H1 (cell line): ENCODE data around the gene P2RX2. TPM values are rescaled to one million over a fixed set of nuclear protein-coding genes. Genes with fewer than 3 reads are reported as not detected.

Source experiments
- CTCF ChIA-PET: fragments of 300-600 bp; sonication (Branson Sonifier 250); formaldehyde crosslinking; loops from one replicate; lab custom pipeline; 2021; ENCODE audit not compliant: partially characterized antibody; lab: Charles Lee
- POLR2A ChIA-PET: fragments of 300-600 bp; sonication (Branson Sonifier 250); formaldehyde crosslinking; loops from one replicate; lab custom pipeline; 2021; ENCODE audit warnings: inconsistent platforms; ENCODE audit not compliant: partially characterized antibody; lab: Charles Lee
- DNase-seq, 2 experiments: peaks; one replicate each; pipeline versions ENCODE4 v3.0.0 to v3.0.0-alpha.2; 2010 to 2022; ENCODE audit warnings: low spot score in 2 of 2, low read depth in 1 of 2, mixed read lengths in 1 of 2
- FAIRE-seq: peaks from 2 replicates; lab custom pipeline; 2011; peaks lifted over from hg19 to GRCh38; lab: Jason Lieb, UNC
- H2AFZ ChIP-seq: 2 replicates; pipeline ENCODE4 v1.8.1; 2012; ENCODE audit warnings: low read length, inconsistent platforms
- H2AK5ac ChIP-seq: 2 replicates; pipeline ENCODE4 v1.6.1; 2013; ENCODE audit warnings: low read depth, low read length
- H2BK120ac ChIP-seq: replicated peaks from 2 replicates; pipeline ENCODE3; 2013; ENCODE audit warnings: low read depth, low read length, inconsistent platforms
- H2BK12ac ChIP-seq: 2 replicates; pipeline ENCODE4 v1.6.1; 2013; ENCODE audit warnings: low read depth, low read length
- H2BK15ac ChIP-seq: 2 replicates; pipeline ENCODE4 v1.6.1; 2013; ENCODE audit warnings: low read length
- H2BK20ac ChIP-seq: 2 replicates; pipeline ENCODE4 v1.6.1; 2013; ENCODE audit warnings: low read length
- H2BK5ac ChIP-seq: 2 replicates; pipeline ENCODE4 v1.6.1; 2013; ENCODE audit warnings: low read depth, low read length
- H3K14ac ChIP-seq: 2 replicates; pipeline ENCODE4 v1.6.1; 2013; ENCODE audit warnings: inconsistent platforms; ENCODE audit not compliant: insufficient read length
- H3K18ac ChIP-seq: 2 replicates; pipeline ENCODE4 v1.6.1; 2013; ENCODE audit warnings: low read length; ENCODE audit errors: extremely low read depth
- H3K23ac ChIP-seq: 2 replicates; pipeline ENCODE4 v1.6.1; 2013; ENCODE audit warnings: inconsistent platforms; ENCODE audit not compliant: insufficient read length
- H3K23me2 ChIP-seq: 2 replicates; pipeline ENCODE4 v1.6.1; 2013; ENCODE audit warnings: low read depth, low read length
- H3K27ac ChIP-seq: 2 replicates; pipeline ENCODE4 v1.6.1; 2011; ENCODE audit warnings: low read depth, low read length, inconsistent platforms
- H3K27me3 ChIP-seq, 4 experiments: replicated peaks in 1 of 4; 1 replicate in 1 of 4; 2 replicates in 3 of 4; pipeline versions ENCODE4 v1.6.1 to v1.8.1; 2011 to 2013; ENCODE audit warnings: low read length in 3 of 4, mild to moderate bottlenecking in 3 of 4, inconsistent platforms in 2 of 4, mixed read lengths in 2 of 4, moderate library complexity in 1 of 4; ENCODE audit not compliant: control insufficient read depth in 3 of 4, insufficient read depth in 3 of 4; ENCODE audit errors: extremely low read depth in 1 of 4
- H3K36me3 ChIP-seq, 4 experiments: 2 replicates each; pipeline versions ENCODE4 v1.6.1 to v1.8.1; 2011 to 2013; ENCODE audit warnings: mild to moderate bottlenecking in 4 of 4, low read length in 3 of 4, moderate library complexity in 2 of 4, control low read depth in 1 of 4, inconsistent platforms in 1 of 4; ENCODE audit not compliant: insufficient read depth in 4 of 4, control insufficient read depth in 2 of 4
- H3K4ac ChIP-seq: replicated peaks from 2 replicates; pipeline ENCODE3; 2013; ENCODE audit warnings: low read length, low read depth, mixed read lengths, inconsistent platforms; ENCODE audit not compliant: insufficient read length
- H3K4me1 ChIP-seq, 4 experiments: replicated peaks in 1 of 4; 1 replicate in 1 of 4; 2 replicates in 3 of 4; pipeline versions ENCODE4 v1.6.1 to v1.8.1; 2011 to 2013; ENCODE audit warnings: low read length in 3 of 4, inconsistent platforms in 2 of 4, mixed read lengths in 1 of 4; ENCODE audit not compliant: insufficient read depth in 4 of 4, control insufficient read depth in 3 of 4
- H3K4me2 ChIP-seq, 2 experiments: 2 replicates each; pipeline versions ENCODE4 v1.6.1 to v1.8.1; 2011 to 2013; ENCODE audit warnings: low read depth in 2 of 2, low read length in 2 of 2, control low read depth in 1 of 2, inconsistent platforms in 1 of 2, mild to moderate bottlenecking in 1 of 2; ENCODE audit not compliant: insufficient read depth in 1 of 2
- H3K4me3 ChIP-seq, 4 experiments: fragments of 200-600, 300-600 bp in 1 of 4; sonication (generic), shearing (Covaris generic), sonication (Bioruptor Twin) in 1 of 4; 2 replicates each; pipeline versions ENCODE4 v1.5.1 to v1.8.1; 2011 to 2016; ENCODE audit warnings: low read length in 4 of 4, low read depth in 3 of 4, control low read depth in 2 of 4, inconsistent platforms in 2 of 4, mild to moderate bottlenecking in 2 of 4, mixed read lengths in 1 of 4, moderate library complexity in 1 of 4; ENCODE audit not compliant: insufficient read depth in 2 of 4; ENCODE audit errors: extremely low read depth in 1 of 4
- H3K56ac ChIP-seq: replicated peaks from 2 replicates; pipeline ENCODE3; 2013; ENCODE audit warnings: low read depth, mild to moderate bottlenecking, mixed read lengths, low read length, inconsistent platforms; ENCODE audit not compliant: insufficient read length
- H3K79me1 ChIP-seq: 2 replicates; pipeline ENCODE4 v1.6.1; 2013; ENCODE audit warnings: low read depth, low read length, control low read depth
- H3K79me2 ChIP-seq, 2 experiments: 2 replicates each; pipeline versions ENCODE4 v1.6.1 to v1.8.1; 2012 to 2013; ENCODE audit warnings: low read length in 2 of 2, mild to moderate bottlenecking in 2 of 2, inconsistent platforms in 1 of 2; ENCODE audit not compliant: insufficient read depth in 2 of 2, control insufficient read depth in 1 of 2
- H3K9ac ChIP-seq, 4 experiments: replicated peaks in 1 of 4; 1 replicate in 1 of 4; 2 replicates in 3 of 4; pipeline versions ENCODE4 v1.6.1 to v1.8.1; 2011 to 2013; ENCODE audit warnings: low read depth in 3 of 4, low read length in 3 of 4, control low read depth in 2 of 4, mild to moderate bottlenecking in 2 of 4, moderate library complexity in 2 of 4, inconsistent platforms in 1 of 4; ENCODE audit errors: extremely low read depth in 1 of 4
- H3K9me3 ChIP-seq, 2 experiments: 2 replicates each; pipeline versions ENCODE4 v1.6.1 to v1.8.1; 2012 to 2013; ENCODE audit warnings: mild to moderate bottlenecking in 2 of 2, moderate library complexity in 2 of 2, control low read depth in 1 of 2, inconsistent platforms in 1 of 2, low read depth in 1 of 2, low read length in 1 of 2, mixed read lengths in 1 of 2; ENCODE audit not compliant: insufficient read depth in 2 of 2
- H4K20me1 ChIP-seq, 2 experiments: replicated peaks in 1 of 2; 2 replicates each; pipeline versions ENCODE3 to v1.8.1; 2011 to 2013; ENCODE audit warnings: inconsistent platforms in 2 of 2, low read length in 2 of 2, mild to moderate bottlenecking in 1 of 2; ENCODE audit not compliant: insufficient read depth in 2 of 2, control insufficient read depth in 1 of 2
- H4K5ac ChIP-seq: 2 replicates; pipeline ENCODE4 v1.6.1; 2013; ENCODE audit warnings: low read length, low read depth, mixed read lengths, inconsistent platforms; ENCODE audit not compliant: insufficient read length
- H4K8ac ChIP-seq: 2 replicates; pipeline ENCODE4 v1.8.0; 2013; ENCODE audit warnings: mild to moderate bottlenecking, moderate library complexity, low read length, inconsistent platforms; ENCODE audit not compliant: insufficient read depth; ENCODE audit errors: extremely low read depth
- H4K91ac ChIP-seq: replicated peaks from 2 replicates; pipeline ENCODE3; 2013; ENCODE audit warnings: low read length, mixed read lengths, inconsistent platforms; ENCODE audit not compliant: insufficient read length
- ASH2L ChIP-seq: fragments of 200-600, 300-600 bp; sonication (generic); IDR thresholded peaks from one replicate; pipeline ENCODE4 v1.7.1; 2017; ENCODE audit warnings: low read length
- BRCA1 ChIP-seq: IDR thresholded peaks from 2 replicates; pipeline ENCODE4 v1.6.1; 2012; ENCODE audit warnings: low read depth, low read length, improper control_type of control experiment
- CBX8 ChIP-seq: fragments of 300-800, 300-1000 bp; sonication (generic); IDR thresholded peaks from 2 replicates; pipeline ENCODE4 v1.7.1; 2016; ENCODE audit warnings: low read depth, low read length, borderline replicate concordance
- CEBPB ChIP-seq: IDR thresholded peaks from 2 replicates; pipeline ENCODE4 v1.6.1; 2012; ENCODE audit warnings: low read depth, low read length
- CHD2 ChIP-seq: IDR thresholded peaks from 2 replicates; pipeline ENCODE4 v1.6.1; 2012; ENCODE audit warnings: low read length, improper control_type of control experiment
- EGR1 ChIP-seq: IDR thresholded peaks from 2 replicates; pipeline ENCODE4 v1.6.1; 2011; ENCODE audit warnings: low read depth, low read length, borderline replicate concordance
- FOSL1 ChIP-seq: IDR thresholded peaks from 2 replicates; pipeline ENCODE4 v1.6.1; 2011; ENCODE audit warnings: mild to moderate bottlenecking, low read depth, low read length, moderate library complexity; ENCODE audit not compliant: insufficient read depth
- HDAC2 ChIP-seq, 2 experiments: fragments of 300-600 bp in 1 of 2; sonication (generic) in 1 of 2; IDR thresholded peaks; 2 replicates each; pipeline ENCODE4 v1.6.1; 2011 to 2012; ENCODE audit warnings: low read depth in 2 of 2, low read length in 2 of 2, mild to moderate bottlenecking in 2 of 2, moderate library complexity in 2 of 2, borderline replicate concordance in 1 of 2, inconsistent platforms in 1 of 2
- KDM4A ChIP-seq: IDR thresholded peaks from one replicate; pipeline ENCODE4 v1.7.1; 2012; ENCODE audit warnings: low read depth, mild to moderate bottlenecking, moderate library complexity, low read length, inconsistent platforms; ENCODE audit not compliant: severe bottlenecking
- RAD21 ChIP-seq, 2 experiments: IDR thresholded peaks in 1 of 2; conservative IDR thresholded peaks in 1 of 2; 2 replicates each; pipeline ENCODE4 v1.6.1; 2011; ENCODE audit warnings: low read depth in 2 of 2, low read length in 2 of 2, improper control_type of control experiment in 1 of 2, inconsistent platforms in 1 of 2, mild to moderate bottlenecking in 1 of 2, moderate library complexity in 1 of 2
- SIX5 ChIP-seq: IDR thresholded peaks from 2 replicates; pipeline ENCODE4 v1.6.1; 2011; ENCODE audit warnings: mild to moderate bottlenecking, low read depth, low read length
- SRF ChIP-seq: IDR thresholded peaks from 2 replicates; pipeline ENCODE4 v1.6.1; 2011; ENCODE audit warnings: mild to moderate bottlenecking, low read depth, low read length, moderate library complexity
- WGBS, 2 experiments: shearing (Covaris generic) in 1 of 2; methylation state at CpG; one replicate each; pipeline versions ENCODE4 v1.1.6 to v1.1.7; 2013 to 2015; ENCODE audit warnings: low lambda C conversion rate in 2 of 2, mixed read lengths in 2 of 2, inconsistent platforms in 1 of 2, low coverage in 1 of 2, missing lambda C conversion rate in 1 of 2; ENCODE audit not compliant: insufficient replicate concordance in 2 of 2, insufficient coverage in 1 of 2, insufficient read length in 1 of 2; ENCODE audit errors: extremely low coverage in 1 of 2, missing lambda C conversion rate in 1 of 2; 5-methylcytosine and 5-hydroxymethylcytosine counted together
- polyA plus RNA-seq, 7 experiments: library from polyadenylated mRNA; depleted of rRNA in 3 of 7; stranded (reverse) in 5 of 7; unstranded in 2 of 7; fragments of >200 nt in 5 of 7; fragments of 200-250 nt in 2 of 7; gene quantifications; 1 replicate in 5 of 7; 2 replicates in 1 of 7; 4 replicates in 1 of 7; pipeline versions ENCODE4 v1.2.1 to v1.2.3, GENCODE V29; 2011 to 2013; ENCODE audit warnings: missing spikeins in 2 of 7, mixed read lengths in 2 of 7
- total RNA-seq: library from RNA; stranded (reverse); fragmentation: NEBNext Ultra II Directional; extraction: Animal tissue kit (Norgen Biotek cat#: 25700); gene quantifications from 2 replicates; pipeline ENCODE4 v1.2.1, GENCODE V29; 2021
- TF ChIP-seq, protein P1 (sequence below): IDR thresholded peaks from 2 replicates; pipeline ENCODE4 v1.6.1; 2012; ENCODE audit warnings: inconsistent platforms

Gene P2RX2
- total and polyA plus RNA-seq, 2 of the 8 experiments (the other 6 are each of a cell fraction or from before 2014, with no cell fraction given): 0.84 to 2.2 TPM

DNA sequence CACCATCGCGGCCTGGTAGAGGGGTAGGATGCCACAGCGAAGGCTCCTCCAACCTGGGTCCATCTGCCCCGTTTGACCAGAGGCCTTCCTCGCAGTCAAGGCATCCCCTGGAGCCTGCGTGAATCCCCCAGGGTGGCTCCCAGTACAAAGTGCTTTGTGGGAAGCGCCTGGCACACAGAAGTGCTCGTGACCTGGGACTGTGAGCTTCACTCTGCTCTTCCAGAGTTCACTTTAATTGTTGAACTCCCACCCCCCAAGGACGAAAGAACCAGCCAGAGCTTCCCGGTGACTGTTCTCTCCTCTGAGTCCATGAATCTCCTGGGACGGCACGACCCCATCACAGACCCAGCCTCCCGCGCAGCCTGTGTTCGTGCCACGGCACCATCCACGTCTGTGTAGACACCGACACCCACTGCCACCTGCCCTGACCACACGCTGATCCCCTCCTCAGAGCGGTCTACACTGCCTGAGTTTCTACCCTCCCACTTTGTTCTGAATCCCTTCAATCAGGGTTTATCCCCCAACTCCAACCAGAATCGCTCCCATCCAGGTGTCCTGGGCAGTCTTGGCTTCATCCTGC, 15.9 kb downstream of the P2RX2 start:
- H2AK5ac ChIP-seq: no peak overlapping the region
- no peak for DNase-seq
- H4K5ac ChIP-seq: no peak overlapping the region
- POLR2A ChIA-PET: interaction anchor here (0.6 to 0.7 kb wide), 3 partner anchors 10 to 117 kb away, joined by 3 to 4 read pairs (median 3); no protein-coding TSS in a partner anchor
- H3K14ac ChIP-seq: no peak overlapping the region
- WGBS, 2 experiments: 92% methylated on average over 18 of the region's 21 CpGs; no CpG with 5 or more reads in 1 of the 2 experiments
- no peak overlapping the region for H3K9ac ChIP-seq
- H3K23ac ChIP-seq: no peak overlapping the region
- no peak overlapping the region for H2AFZ ChIP-seq
- H2BK5ac ChIP-seq: no peak overlapping the region; the same call in 1 of the 2 replicates
- no peak overlapping the region for H3K4me3 ChIP-seq
- no peak overlapping the region for H4K91ac ChIP-seq
- H2BK12ac ChIP-seq: no peak overlapping the region
- FAIRE-seq: no peak
- H3K27ac ChIP-seq: no peak overlapping the region
- no peak overlapping the region for H3K4ac ChIP-seq
- H2BK120ac ChIP-seq: no peak overlapping the region
- no peaks in the 10 kb centered on the region for H3K79me2 ChIP-seq
- peaks cover 39 to 88% (median 77%) of the 10 kb centered on the region in 4 experiments for H3K36me3 ChIP-seq
- no peaks in the 10 kb centered on the region for H3K23me2 ChIP-seq
- no peaks in the 10 kb centered on the region for H3K4me1 ChIP-seq
- CTCF ChIA-PET: interaction anchor here (2.2 to 9.3 kb wide), 3 partner anchors 9 to 20 kb away, joined by 6 to 61 read pairs (median 11); no protein-coding TSS in a partner anchor
- H2BK15ac ChIP-seq: no peak overlapping the region
- H4K20me1 ChIP-seq: peaks cover 4 to 25% of the 10 kb centered on the region in 2 experiments
- no peak overlapping the region for H3K18ac ChIP-seq
- no peaks in the 10 kb centered on the region for H3K27me3 ChIP-seq
- no peak overlapping the region for H3K4me2 ChIP-seq
- H3K9me3 ChIP-seq: no peaks in the 10 kb centered on the region
- H3K79me1 ChIP-seq: no peaks in the 10 kb centered on the region
- no peak overlapping the region for H2BK20ac ChIP-seq
- no peak overlapping the region for H3K56ac ChIP-seq
- no peak overlapping the region for H4K8ac ChIP-seq
- TF ChIP-seq CBX8 (no peak), HDAC2 (IDR thresholded peaks at IDR 0.05; ENCODE audit: borderline replicate concordance in 1 of 2, low read depth in 2 of 2, low read length in 2 of 2) (no peak), SRF (no peak), CEBPB (no peak), RAD21 (IDR thresholded peaks at IDR 0.05 in 1 of 2, conservative IDR thresholded peaks at IDR 0.05 in 1 of 2; ENCODE audit: low read depth in 2 of 2, low read length in 2 of 2) (no peak), EGR1 (no peak), BRCA1 (no peak), ASH2L (no peak), KDM4A (no peak), CHD2 (no peak), FOSL1 (no peak), SIX5 (no peak)
- TF ChIP-seq, protein P1, sequence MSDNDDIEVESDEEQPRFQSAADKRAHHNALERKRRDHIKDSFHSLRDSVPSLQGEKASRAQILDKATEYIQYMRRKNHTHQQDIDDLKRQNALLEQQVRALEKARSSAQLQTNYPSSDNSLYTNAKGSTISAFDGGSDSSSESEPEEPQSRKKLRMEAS: no peak
